ENCODE results near the gene ELMO3.

ELMO3 gene

DNA sequence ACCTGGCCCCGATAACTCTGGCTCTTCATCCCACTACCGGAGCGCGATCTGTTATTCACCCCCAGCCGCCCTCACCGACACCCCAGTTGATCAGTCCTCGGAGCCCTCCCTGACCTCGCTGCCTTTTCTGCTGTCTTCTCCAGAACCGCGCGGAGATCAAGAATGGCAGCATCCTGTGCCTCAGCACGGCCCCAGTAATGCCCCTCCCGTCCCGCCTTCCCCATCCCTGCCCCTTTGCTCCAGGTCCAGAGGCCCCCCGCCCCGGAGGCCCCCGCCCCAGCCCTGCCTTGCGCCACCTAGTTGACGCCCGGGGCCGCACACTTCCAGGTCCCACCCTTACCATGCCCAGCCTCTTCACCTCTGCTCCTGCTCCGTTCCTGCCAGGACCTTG, 872 bp downstream of the ELMO3 start:
- peaks cover 9% of the 10 kb centered on the region for H3K79me2 ChIP-seq (ENCODE audit: control insufficient read depth, insufficient read depth, low read length, unreplicated experiment)
- no peak overlapping the region for H3K4me3 ChIP-seq (ENCODE audit: low read depth, low read length)
- H3K36me3 ChIP-seq (ENCODE audit: insufficient read depth, low read length): peaks cover 17% of the 10 kb centered on the region; the same call in 1 of the 2 replicates
- no peaks in the 10 kb centered on the region for H3K4me1 ChIP-seq (ENCODE audit: control insufficient read depth, insufficient read depth, low read length, unreplicated experiment)
- H2AFZ ChIP-seq (ENCODE audit: low read length, unreplicated experiment): no peak overlapping the region
- no peak overlapping the region for H3K27ac ChIP-seq (ENCODE audit: low read depth, low read length)
- H3K27me3 ChIP-seq (ENCODE audit: insufficient read depth, low read length): no peaks in the 10 kb centered on the region

DNA sequence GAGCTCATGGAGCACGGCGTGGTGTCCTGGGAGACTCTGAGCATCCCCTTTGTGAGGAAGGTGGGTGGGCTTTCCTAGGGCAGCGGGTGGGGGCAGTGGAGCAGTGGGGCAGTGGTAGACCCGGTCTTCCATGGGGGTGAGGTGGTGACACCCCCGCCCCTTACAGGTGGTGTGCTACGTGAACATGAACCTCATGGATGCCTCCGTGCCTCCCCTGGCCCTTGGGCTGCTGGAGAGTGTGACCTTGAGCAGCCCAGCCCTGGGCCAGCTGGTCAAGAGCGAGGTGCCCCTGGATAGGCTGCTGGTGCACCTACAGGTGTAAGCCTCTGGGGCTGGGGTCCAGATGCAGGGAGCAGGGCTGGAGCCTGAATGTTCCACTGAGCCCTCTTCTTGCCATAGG, 1.6 kb downstream of the ELMO3 start:
- Histone ChIP-seq H3K27ac (ENCODE audit: low read depth, low read length) (no peak overlapping the region), H3K4me3 (ENCODE audit: low read depth, low read length) (no peak overlapping the region), H3K36me3 (ENCODE audit: insufficient read depth, low read length) (peaks cover 15% of the 10 kb centered on the region; the same call in 1 of the 2 replicates), H3K79me2 (ENCODE audit: control insufficient read depth, insufficient read depth, low read length, unreplicated experiment) (peaks cover 7% of the 10 kb centered on the region), H3K4me1 (ENCODE audit: control insufficient read depth, insufficient read depth, low read length, unreplicated experiment) (no peaks in the 10 kb centered on the region), H2AFZ (ENCODE audit: low read length, unreplicated experiment) (no peak overlapping the region), H3K27me3 (ENCODE audit: insufficient read depth, low read length) (no peaks in the 10 kb centered on the region)

DNA sequence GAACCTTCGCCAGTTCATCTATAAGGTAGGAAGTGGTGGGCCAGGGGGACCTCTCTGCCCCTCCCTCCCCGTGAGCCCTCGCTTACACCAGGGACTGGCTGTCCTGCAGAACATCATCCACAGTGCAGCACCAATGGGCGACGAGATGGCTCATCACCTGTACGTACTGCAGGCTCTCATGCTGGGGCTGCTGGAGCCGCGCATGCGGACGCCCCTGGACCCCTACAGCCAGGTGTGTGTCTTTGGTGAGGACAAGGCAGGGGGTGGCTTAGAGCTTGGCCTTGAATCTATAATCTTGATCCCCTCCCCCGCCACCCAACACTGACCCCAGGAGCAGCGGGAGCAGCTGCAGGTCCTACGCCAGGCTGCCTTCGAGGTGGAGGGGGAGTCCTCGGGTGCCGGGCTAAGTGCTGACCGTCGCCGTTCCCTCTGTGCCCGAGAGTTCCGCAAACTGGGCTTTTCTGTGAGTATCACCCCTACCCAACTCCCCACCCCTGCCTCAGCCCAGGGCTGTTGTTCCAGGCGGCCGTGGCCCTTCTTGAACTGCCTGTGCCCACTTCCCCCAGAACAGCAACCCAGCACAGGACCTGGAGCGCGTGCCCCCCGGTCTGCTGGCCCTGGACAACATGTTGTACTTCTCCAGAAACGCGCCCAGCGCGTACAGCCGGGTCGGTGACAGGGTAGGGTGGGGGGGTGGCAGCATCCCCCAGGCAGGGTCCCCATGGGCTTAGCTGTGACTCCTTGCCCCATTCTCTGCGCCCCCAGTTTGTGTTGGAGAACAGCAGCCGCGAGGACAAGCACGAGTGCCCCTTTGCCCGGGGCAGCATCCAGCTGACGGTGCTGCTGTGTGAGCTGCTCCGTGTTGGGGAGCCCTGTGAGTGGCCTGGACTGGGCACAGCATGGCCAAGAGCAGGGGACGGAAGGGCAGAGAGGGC, 2.7 kb downstream of the ELMO3 start:
- Histone ChIP-seq H3K4me1 (ENCODE audit: control insufficient read depth, insufficient read depth, low read length, unreplicated experiment) (peaks cover 5% of the 10 kb centered on the region), H3K27ac (ENCODE audit: low read depth, low read length) (no peak overlapping the region), H3K36me3 (ENCODE audit: insufficient read depth, low read length) (peaks cover 7% of the 10 kb centered on the region; the same call in 1 of the 2 replicates), H3K4me3 (ENCODE audit: low read depth, low read length) (no peak overlapping the region), H2AFZ (ENCODE audit: low read length, unreplicated experiment) (no peak overlapping the region), H3K79me2 (ENCODE audit: control insufficient read depth, insufficient read depth, low read length, unreplicated experiment) (no peaks in the 10 kb centered on the region), H3K27me3 (ENCODE audit: insufficient read depth, low read length) (no peaks in the 10 kb centered on the region)

DNA sequence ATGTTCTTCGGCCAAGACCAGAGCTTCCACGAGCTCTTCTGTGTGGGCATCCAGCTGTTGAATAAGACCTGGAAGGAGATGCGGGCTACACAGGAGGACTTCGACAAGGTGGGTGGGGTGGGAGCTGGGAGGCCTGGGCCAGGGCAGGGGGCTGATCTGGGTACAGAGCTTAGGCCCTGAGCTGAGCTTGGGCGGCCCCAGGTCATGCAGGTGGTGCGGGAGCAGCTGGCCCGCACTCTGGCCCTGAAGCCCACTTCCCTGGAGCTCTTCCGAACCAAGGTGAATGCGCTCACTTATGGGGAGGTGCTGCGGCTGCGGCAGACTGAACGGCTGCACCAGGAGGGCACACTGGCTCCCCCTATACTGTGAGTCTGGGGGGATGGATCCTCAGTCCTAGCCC, 3.5 kb downstream of the ELMO3 start:
- no peak overlapping the region for H2AFZ ChIP-seq (ENCODE audit: low read length, unreplicated experiment)
- no peaks in the 10 kb centered on the region for H3K79me2 ChIP-seq (ENCODE audit: control insufficient read depth, insufficient read depth, low read length, unreplicated experiment)
- no peak overlapping the region for H3K27ac ChIP-seq (ENCODE audit: low read depth, low read length)
- no peak overlapping the region for H3K4me3 ChIP-seq (ENCODE audit: low read depth, low read length)
- H3K4me1 ChIP-seq (ENCODE audit: control insufficient read depth, insufficient read depth, low read length, unreplicated experiment): peaks cover 13% of the 10 kb centered on the region
- peaks cover 7% of the 10 kb centered on the region; the same call in 1 of the 2 replicates for H3K36me3 ChIP-seq (ENCODE audit: insufficient read depth, low read length)
- H3K27me3 ChIP-seq (ENCODE audit: insufficient read depth, low read length): no peaks in the 10 kb centered on the region

DNA sequence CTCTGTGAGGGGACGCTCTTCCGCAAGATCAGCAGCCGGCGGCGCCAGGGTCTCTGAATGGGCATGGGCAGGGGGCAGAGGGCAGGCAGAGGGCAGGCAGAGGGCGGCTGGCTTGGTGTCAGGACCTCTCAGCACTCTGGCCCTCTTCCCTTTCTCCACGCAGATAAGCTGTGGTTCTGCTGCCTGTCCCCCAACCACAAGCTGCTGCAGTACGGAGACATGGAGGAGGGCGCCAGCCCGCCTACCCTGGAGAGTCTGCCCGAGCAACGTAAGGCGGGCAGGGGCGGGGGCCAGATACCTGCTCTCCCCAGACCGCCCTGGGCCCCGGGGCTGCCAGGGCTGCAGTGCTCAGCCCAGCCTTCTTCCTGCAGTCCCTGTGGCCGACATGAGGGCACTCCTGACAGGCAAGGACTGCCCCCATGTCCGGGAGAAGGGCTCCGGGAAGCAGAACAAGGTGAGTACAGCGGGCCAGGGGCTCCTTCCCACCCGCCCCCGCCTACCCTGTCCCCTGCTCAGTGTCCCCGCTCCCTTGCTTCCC, 4.1 kb downstream of the ELMO3 start:
- Histone ChIP-seq H3K4me3 (ENCODE audit: low read depth, low read length) (no peak overlapping the region), H2AFZ (ENCODE audit: low read length, unreplicated experiment) (no peak overlapping the region), H3K27ac (ENCODE audit: low read depth, low read length) (no peak overlapping the region), H3K79me2 (ENCODE audit: control insufficient read depth, insufficient read depth, low read length, unreplicated experiment) (no peaks in the 10 kb centered on the region), H3K36me3 (ENCODE audit: insufficient read depth, low read length) (peaks cover 3% of the 10 kb centered on the region; the same call in 1 of the 2 replicates), H3K27me3 (ENCODE audit: insufficient read depth, low read length) (no peaks in the 10 kb centered on the region), H3K4me1 (ENCODE audit: control insufficient read depth, insufficient read depth, low read length, unreplicated experiment) (peaks cover 19% of the 10 kb centered on the region)

DNA sequence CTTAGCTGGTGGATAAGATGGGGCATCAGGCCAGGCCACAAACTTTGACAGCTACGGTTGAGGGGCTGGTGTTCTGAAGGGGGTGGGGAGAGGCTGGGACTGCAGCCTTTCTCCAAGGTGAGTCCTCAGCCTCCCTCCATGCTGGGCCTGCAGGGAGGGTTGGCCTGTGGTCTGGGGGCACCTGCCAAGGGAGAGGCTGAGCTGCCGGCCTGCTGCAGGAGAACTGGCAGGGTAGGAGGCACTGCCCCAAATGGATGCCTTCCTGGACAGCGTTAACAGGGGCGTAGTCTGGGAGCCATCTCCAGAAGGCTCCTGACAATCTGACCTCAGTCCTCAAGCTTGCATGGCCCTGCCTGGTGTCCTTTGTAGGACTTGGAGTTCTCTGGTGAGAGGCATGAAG, 5.1 kb downstream of the ELMO3 start:
- H2AFZ ChIP-seq (ENCODE audit: low read length, unreplicated experiment): no peak overlapping the region
- H3K27ac ChIP-seq (ENCODE audit: low read depth, low read length): no peak overlapping the region
- H3K27me3 ChIP-seq (ENCODE audit: insufficient read depth, low read length): no peaks in the 10 kb centered on the region
- H3K79me2 ChIP-seq (ENCODE audit: control insufficient read depth, insufficient read depth, low read length, unreplicated experiment): no peaks in the 10 kb centered on the region
- no peak overlapping the region for H3K4me3 ChIP-seq (ENCODE audit: low read depth, low read length)
- H3K36me3 ChIP-seq (ENCODE audit: insufficient read depth, low read length): peaks cover 2% of the 10 kb centered on the region; the same call in 1 of the 2 replicates
- H3K4me1 ChIP-seq (ENCODE audit: control insufficient read depth, insufficient read depth, low read length, unreplicated experiment): peaks cover 25% of the 10 kb centered on the region

DNA sequence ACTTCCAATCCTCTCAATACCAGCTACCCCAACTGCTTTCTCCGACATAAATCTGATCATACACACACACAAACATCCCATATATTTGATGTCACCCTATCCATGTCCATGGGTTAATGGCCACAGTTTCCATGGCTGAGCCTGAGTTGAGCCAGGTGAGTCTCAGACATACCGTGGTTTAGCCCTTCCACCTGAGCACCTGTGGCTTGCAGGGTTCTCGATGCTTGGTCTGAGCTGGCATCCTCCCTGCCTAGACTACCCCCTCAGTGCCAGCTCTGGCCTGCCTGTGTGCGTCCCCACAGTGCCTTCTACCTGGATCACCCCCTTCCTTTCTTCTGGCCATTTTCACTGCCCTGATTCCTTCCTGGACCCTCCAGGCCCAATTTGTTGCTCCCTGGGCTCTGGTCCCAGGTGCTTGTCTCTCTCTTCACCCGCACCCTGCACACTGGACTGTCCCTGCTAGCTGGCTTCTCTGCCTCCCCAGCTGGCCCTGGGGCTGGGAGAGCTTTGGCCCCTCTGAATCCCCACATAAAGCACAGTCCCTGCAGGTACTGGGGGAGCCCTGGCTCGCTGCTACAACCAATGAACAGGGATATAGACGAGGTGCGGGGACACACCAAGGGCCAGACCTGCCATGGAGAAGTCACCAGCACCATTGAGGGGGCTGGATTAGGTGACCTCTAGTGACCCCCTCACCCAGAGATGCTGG, 7.4 kb downstream of the ELMO3 start:
- Histone ChIP-seq H3K36me3 (ENCODE audit: insufficient read depth, low read length) (no peaks in the 10 kb centered on the region), H3K4me3 (ENCODE audit: low read depth, low read length) (no peak overlapping the region), H3K27me3 (ENCODE audit: insufficient read depth, low read length) (no peaks in the 10 kb centered on the region), H3K4me1 (ENCODE audit: control insufficient read depth, insufficient read depth, low read length, unreplicated experiment) (peaks cover 25% of the 10 kb centered on the region), H2AFZ (ENCODE audit: low read length, unreplicated experiment) (no peak overlapping the region), H3K27ac (ENCODE audit: low read depth, low read length) (no peak overlapping the region), H3K79me2 (ENCODE audit: control insufficient read depth, insufficient read depth, low read length, unreplicated experiment) (no peaks in the 10 kb centered on the region)

DNA sequence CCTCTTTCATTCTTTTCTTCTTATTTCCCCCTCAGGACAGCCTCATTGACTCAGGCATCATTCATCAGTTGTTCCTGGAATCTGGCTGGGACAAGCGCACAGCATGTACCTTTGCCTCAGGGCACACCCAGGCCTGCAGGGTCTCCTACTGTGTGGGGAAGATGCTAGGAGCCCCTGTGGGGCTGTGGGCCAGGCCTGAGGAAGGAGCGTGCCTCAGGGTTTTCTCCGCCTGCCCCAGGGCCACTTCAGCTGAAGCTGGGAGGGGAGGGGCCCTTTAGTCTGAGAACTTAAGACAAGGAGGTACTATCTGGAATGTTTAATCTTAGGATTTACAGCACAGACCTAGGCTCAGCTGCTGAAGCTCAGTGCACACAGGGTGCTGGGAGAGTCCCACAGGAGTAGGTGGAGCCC, 7.9 kb downstream of the ELMO3 start:
- Histone ChIP-seq H2AFZ (ENCODE audit: low read length, unreplicated experiment) (no peak overlapping the region), H3K27ac (ENCODE audit: low read depth, low read length) (peak overlapping the region; percentile 26), H3K4me1 (ENCODE audit: control insufficient read depth, insufficient read depth, low read length, unreplicated experiment) (peaks cover 25% of the 10 kb centered on the region), H3K4me3 (ENCODE audit: low read depth, low read length) (no peak overlapping the region), H3K27me3 (ENCODE audit: insufficient read depth, low read length) (no peaks in the 10 kb centered on the region), H3K36me3 (ENCODE audit: insufficient read depth, low read length) (no peaks in the 10 kb centered on the region), H3K79me2 (ENCODE audit: control insufficient read depth, insufficient read depth, low read length, unreplicated experiment) (no peaks in the 10 kb centered on the region)

DNA sequence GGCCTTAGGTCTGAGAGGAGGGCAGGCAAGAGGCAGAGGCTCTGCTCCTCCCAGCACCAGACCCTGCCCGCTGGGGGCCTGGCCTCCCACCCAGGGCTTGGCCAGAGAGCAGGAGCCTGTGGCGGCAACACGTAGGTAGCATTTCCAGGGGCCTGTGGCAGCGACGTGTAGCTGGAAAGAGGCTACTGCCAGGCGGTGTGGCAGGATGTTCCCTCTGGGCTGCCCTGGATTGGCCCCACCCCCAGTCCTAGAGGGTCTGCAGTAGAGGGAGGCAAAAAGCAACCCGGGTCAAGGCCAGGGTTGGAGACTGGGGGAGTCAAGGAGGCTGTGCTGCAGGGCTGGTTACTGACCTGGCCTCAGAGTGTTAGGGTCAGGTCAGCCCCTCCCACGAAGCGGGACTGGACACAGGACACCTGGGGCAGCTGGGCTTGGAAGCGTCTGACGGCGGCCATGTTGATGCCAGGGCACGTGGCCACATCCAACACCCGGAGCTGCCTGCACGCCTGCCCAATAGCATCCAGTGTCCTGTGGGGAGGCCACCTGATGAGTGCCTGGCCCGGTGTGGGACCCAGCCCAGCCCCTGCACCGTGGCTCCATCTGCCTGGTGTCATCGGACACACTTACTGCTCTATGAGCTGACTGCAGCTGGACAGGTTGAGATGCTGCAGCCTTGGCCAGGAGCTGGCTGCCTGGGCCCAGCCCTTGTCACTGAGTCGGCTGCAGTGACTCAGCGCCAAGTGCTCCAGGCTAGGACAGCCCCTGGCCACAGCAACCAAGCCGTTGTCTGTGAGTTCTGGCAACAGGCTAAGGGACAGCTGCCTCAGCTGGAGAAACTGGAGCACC, 8.5 kb downstream of the ELMO3 start:
- H3K27ac ChIP-seq (ENCODE audit: low read depth, low read length): peak overlapping the region; percentile 26

More for the DNA sequence above, 8.5 kb downstream of the ELMO3 start:
- H3K4me3 ChIP-seq (ENCODE audit: low read depth, low read length): no peak overlapping the region
- no peaks in the 10 kb centered on the region for H3K36me3 ChIP-seq (ENCODE audit: insufficient read depth, low read length)
- H2AFZ ChIP-seq (ENCODE audit: low read length, unreplicated experiment): no peak overlapping the region
- H3K27me3 ChIP-seq (ENCODE audit: insufficient read depth, low read length): no peaks in the 10 kb centered on the region
- peaks cover 25% of the 10 kb centered on the region for H3K4me1 ChIP-seq (ENCODE audit: control insufficient read depth, insufficient read depth, low read length, unreplicated experiment)
- H3K79me2 ChIP-seq (ENCODE audit: control insufficient read depth, insufficient read depth, low read length, unreplicated experiment): no peaks in the 10 kb centered on the region

All from ACC112 (cell line).